KMS-11 (cell line): ENCODE data around the gene DENND1A.

ENCODE experiments used
- H2AFZ ChIP-seq: fragments of 200-600 bp; sonication (generic); 2 replicates; pipeline ENCODE4 v1.6.1; 2016; ENCODE audit warnings: antibody characterized with exemption, mixed run types, low read depth
- H3K27ac ChIP-seq: fragments of 200-600 bp; sonication (generic); 2 replicates; pipeline ENCODE4 v1.6.1; 2016; ENCODE audit warnings: mild to moderate bottlenecking, mixed run types
- H3K27me3 ChIP-seq: fragments of 200-600 bp; sonication (generic); 2 replicates; pipeline ENCODE4 v1.6.1; 2017; ENCODE audit warnings: mild to moderate bottlenecking, low read depth, mixed run types, moderate library complexity; ENCODE audit not compliant: insufficient read depth
- H3K36me3 ChIP-seq: fragments of 200-600 bp; sonication (generic); 2 replicates; pipeline ENCODE4 v1.6.1; 2017; ENCODE audit warnings: mild to moderate bottlenecking, mixed run types; ENCODE audit not compliant: insufficient read depth
- H3K4me1 ChIP-seq: fragments of 200-600 bp; sonication (generic); 2 replicates; pipeline ENCODE4 v1.6.1; 2016; ENCODE audit warnings: mild to moderate bottlenecking, low read depth, mixed run types; ENCODE audit not compliant: poor library complexity, severe bottlenecking
- H3K4me2 ChIP-seq: fragments of 200-600 bp; sonication (generic); 2 replicates; pipeline ENCODE4 v1.7.0; 2016; ENCODE audit warnings: mild to moderate bottlenecking, mixed run types
- H3K4me3 ChIP-seq: fragments of 200-600 bp; sonication (generic); IDR thresholded peaks from 2 replicates; pipeline ENCODE4 v1.6.1; 2017; ENCODE audit warnings: low read depth, low read length, mixed read lengths; ENCODE audit not compliant: insufficient read depth
- H3K79me2 ChIP-seq: fragments of 200-600 bp; sonication (generic); 2 replicates; pipeline ENCODE4 v1.6.1; 2016; ENCODE audit warnings: low read depth, mixed run types; ENCODE audit not compliant: insufficient read depth
- H3K9ac ChIP-seq: fragments of 200-600 bp; sonication (generic); 2 replicates; pipeline ENCODE4 v1.6.1; 2016; ENCODE audit warnings: mild to moderate bottlenecking, mixed run types
- H4K20me1 ChIP-seq: fragments of 200-600 bp; sonication (generic); 2 replicates; pipeline ENCODE4 v1.6.1; 2016; ENCODE audit warnings: mild to moderate bottlenecking, mixed run types; ENCODE audit not compliant: insufficient read depth
- TF ChIP-seq, protein P1 (sequence below): fragments of 200-600 bp; sonication (generic); conservative IDR thresholded peaks from 2 replicates; pipeline ENCODE4 v1.6.1; 2017; ENCODE audit warnings: low read depth, mild to moderate bottlenecking, antibody characterized with exemption, low read length, moderate library complexity, mixed read lengths

DENND1A gene

DNA sequence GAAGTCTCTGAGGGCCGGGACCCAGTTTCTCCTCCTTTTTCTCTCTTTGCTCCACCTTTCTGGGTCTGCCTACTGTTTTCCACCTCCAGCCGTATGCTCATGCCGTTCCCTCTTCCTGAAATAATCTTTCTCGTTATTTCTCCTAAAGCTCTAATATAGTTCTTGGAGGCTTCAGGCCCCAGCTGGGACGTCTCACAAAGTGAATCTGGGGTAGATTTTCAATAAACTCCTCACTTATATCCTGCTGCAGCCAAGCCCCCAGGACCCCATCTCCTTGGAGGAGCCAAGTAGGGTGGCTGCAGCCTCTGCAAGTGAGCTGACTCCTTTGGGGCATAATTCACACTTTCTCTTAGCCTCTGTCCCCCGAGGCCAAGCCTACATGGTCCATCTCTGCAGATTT is 588.1 kb downstream of the DENND1A start:
- Histone ChIP-seq H3K36me3 (no peaks in the 10 kb centered on the region), H3K9ac (no peak overlapping the region), H2AFZ (no peak overlapping the region), H3K4me3 (no peak overlapping the region), H3K27me3 (no peaks in the 10 kb centered on the region), H3K4me2 (no peak overlapping the region), H3K27ac (no peak overlapping the region), H4K20me1 (no peaks in the 10 kb centered on the region), H3K4me1 (peaks cover 39% of the 10 kb centered on the region), H3K79me2 (no peaks in the 10 kb centered on the region)
- TF ChIP-seq, protein P1, sequence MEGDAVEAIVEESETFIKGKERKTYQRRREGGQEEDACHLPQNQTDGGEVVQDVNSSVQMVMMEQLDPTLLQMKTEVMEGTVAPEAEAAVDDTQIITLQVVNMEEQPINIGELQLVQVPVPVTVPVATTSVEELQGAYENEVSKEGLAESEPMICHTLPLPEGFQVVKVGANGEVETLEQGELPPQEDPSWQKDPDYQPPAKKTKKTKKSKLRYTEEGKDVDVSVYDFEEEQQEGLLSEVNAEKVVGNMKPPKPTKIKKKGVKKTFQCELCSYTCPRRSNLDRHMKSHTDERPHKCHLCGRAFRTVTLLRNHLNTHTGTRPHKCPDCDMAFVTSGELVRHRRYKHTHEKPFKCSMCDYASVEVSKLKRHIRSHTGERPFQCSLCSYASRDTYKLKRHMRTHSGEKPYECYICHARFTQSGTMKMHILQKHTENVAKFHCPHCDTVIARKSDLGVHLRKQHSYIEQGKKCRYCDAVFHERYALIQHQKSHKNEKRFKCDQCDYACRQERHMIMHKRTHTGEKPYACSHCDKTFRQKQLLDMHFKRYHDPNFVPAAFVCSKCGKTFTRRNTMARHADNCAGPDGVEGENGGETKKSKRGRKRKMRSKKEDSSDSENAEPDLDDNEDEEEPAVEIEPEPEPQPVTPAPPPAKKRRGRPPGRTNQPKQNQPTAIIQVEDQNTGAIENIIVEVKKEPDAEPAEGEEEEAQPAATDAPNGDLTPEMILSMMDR: no peak

GRCh38 chr9:123339666-123340510 is 590.0 kb downstream of the DENND1A start:
- peak overlapping the region; percentile 73 for H3K27ac ChIP-seq
- H3K4me3 ChIP-seq: no peak overlapping the region
- H4K20me1 ChIP-seq: no peaks in the 10 kb centered on the region
- H2AFZ ChIP-seq: peak overlapping the region; percentile 73
- TF ChIP-seq, protein P1: no peak
- no peaks in the 10 kb centered on the region for H3K79me2 ChIP-seq
- H3K36me3 ChIP-seq: no peaks in the 10 kb centered on the region
- peak overlapping the region; percentile 85 for H3K4me2 ChIP-seq
- H3K27me3 ChIP-seq: no peaks in the 10 kb centered on the region
- peaks cover 58% of the 10 kb centered on the region for H3K4me1 ChIP-seq
- H3K9ac ChIP-seq: peak overlapping the region; percentile 54

DNA sequence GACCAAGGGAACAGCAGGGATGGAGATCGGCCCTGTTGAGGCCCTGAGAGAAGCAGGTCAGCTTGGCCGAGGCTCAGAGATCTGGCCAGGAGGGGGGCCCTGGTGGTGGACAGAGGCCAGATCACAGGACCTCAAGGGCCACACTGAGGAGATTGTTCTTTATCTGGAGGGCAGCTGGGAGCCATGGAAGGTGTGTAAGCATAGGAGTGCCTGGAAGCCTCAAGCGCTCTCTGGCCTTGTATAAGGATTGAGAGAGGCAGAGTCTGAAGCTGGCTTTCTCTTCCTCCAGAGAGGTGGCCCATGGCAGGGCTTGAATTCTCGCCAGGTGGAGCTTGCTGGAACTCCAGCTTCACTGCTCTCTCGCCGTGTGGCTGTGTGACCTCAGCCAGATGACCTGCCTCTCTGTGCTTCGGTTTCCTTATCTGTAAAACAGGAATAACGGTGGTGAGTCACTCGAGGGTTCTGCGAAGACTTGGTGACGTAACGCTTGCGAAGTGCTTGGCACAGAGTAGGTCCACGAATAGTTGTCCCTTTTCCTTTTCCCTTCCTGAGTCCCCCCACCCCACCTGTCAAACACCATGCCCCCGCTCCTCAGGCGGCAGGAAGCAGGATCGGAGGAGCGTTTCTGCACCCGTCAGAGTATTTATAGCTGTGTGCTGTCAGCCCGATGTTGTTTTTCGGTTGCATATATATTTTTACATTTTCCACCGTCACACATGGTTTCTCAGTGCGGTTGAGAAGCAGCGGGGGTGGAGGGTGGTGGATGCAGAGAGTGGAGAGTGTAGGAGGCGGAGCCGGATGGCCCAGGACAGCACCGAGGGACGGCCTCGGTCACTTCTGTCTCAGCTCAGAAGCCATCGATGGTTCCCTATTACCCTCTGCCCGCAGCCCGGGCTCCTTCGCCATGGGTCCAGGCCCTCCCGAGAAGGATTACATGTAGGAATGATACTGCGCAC is 590.9 kb downstream of the DENND1A start:
- peaks cover 58% of the 10 kb centered on the region for H3K4me1 ChIP-seq
- H3K79me2 ChIP-seq: no peaks in the 10 kb centered on the region
- H2AFZ ChIP-seq: peak overlapping the region; percentile 73
- no peaks in the 10 kb centered on the region for H3K27me3 ChIP-seq
- H3K4me3 ChIP-seq: no peak overlapping the region
- peak overlapping the region; percentile 85 for H3K4me2 ChIP-seq
- no peaks in the 10 kb centered on the region for H4K20me1 ChIP-seq
- H3K27ac ChIP-seq: peak overlapping the region; percentile 73
- no peaks in the 10 kb centered on the region for H3K36me3 ChIP-seq
- peak overlapping the region; percentile 54 for H3K9ac ChIP-seq
- TF ChIP-seq, protein P1: no peak

- Histone ChIP-seq H3K27me3 (no peaks in the 10 kb centered on the region), H2AFZ (no peak overlapping the region), H3K4me3 (no peak overlapping the region), H4K20me1 (no peaks in the 10 kb centered on the region), H3K36me3 (no peaks in the 10 kb centered on the region), H3K4me2 (peak overlapping the region; percentile 85; the same call in 1 of the 2 replicates), H3K79me2 (no peaks in the 10 kb centered on the region), H3K9ac (no peak overlapping the region; the same call in 1 of the 2 replicates), H3K27ac (peak overlapping the region; percentile 73), H3K4me1 (peaks cover 58% of the 10 kb centered on the region)
- TF ChIP-seq, protein P1: no peak
Measured at GRCh38 chr9:123337971-123338370, 592.0 kb downstream of the DENND1A start.
